Activated CD4-positive, alpha-beta T cell treated with anti-CD3 and anti-CD28 coated beads, Interleukin-2, amount 50 U/mL, for 16 hours (primary cell): ENCODE measurements around the gene ADGRD1.
"Not testable (repeated sequence)": the region's sequence is repeated elsewhere in the genome, so short reads cannot be mapped to it uniquely, and the experiment has no call there.

ENCODE experiments used
- DNase-seq: peaks from one replicate; pipeline ENCODE4 v3.0.0-alpha.2; 2020

The ADGRD1 gene

DNA sequence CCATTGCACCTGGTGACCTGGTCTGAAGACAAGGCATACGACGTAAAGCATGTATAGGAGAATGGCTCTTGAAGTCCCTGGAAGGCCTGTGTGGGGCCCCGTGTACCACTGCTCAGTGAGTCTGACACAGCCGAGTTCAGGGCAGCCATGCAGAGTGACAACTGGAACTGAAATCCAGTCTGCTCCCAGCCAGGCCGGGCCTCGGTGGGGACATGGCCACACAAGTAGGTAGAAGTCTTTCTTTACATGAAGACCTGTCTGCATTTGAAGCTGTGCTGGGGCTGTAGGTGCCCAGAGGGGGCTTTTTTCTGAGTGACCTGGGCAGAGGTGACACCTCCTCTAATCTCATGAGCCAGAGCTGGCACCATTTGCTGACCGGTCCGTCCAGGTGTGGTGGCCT is 35.7 kb downstream of the ADGRD1 start:
- DNase-seq = no peak

- no peak for DNase-seq
Measured at GRCh38 chr12:130990034-130990433, 36.3 kb downstream of the ADGRD1 start.

GRCh38 chr12:130992448-130992847 is 38.7 kb downstream of the ADGRD1 start:
- no peak for DNase-seq

DNA sequence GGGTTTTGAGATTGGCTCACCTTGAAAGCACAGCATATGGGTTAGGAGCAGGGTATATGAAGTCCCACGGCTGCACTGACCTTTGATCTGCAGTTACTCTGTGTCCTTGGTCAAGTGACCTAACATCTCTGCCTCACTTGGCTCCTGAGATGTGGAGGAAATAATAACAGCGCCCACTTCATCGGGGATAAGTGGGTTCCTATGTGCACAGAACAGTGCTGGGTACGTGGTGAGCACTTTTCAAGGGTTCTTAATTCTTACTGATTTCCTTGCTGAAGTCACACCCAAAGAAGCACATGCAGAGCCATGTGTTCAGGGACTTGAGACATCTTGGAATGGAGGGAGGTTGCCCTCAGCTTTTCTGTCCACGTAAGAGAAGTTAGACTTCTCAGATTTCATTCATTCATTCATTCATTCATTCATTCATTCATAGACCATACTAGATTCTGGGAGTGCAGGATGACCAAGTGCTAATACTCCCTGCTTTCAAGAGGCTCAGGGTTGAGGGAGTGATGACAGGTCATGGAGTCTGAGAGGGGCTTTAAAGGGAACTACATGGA is 39.4 kb downstream of the ADGRD1 start:
- DNase-seq = no peak

GRCh38 chr12:130993759-130994670 is 40.3 kb downstream of the ADGRD1 start:
- DNase-seq = no peak

DNA sequence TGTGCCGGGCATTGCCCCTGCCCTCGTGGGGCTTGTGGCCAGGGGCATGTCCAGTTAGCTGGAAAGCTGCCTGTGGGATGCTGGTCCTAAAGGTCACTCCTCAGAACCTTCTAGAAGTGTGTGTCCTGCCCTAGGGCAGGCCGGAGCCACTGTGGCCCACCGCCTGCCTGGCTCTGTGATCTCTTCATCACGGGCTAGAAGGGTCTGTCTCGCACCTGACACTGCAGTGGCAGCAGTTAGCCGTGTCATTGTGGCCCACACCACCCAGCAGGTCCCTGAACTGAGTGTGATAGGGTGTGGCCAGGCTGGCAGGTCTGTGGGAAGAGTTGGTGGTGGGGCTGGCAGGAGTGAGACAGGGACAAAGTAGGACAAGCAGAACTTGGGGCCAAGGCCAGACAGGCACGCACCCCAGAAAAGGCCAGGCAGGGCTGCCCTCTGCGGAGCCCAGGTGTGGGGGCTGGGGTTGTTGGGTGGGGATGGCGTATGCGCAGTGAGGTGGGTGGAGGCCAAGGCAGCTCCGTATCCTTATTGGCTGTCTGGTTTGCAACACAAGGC is 41.2 kb downstream of the ADGRD1 start:
- no peak for DNase-seq

- DNase-seq = not testable (repeated sequence)
Measured at GRCh38 chr12:130995386-130995969, 41.8 kb downstream of the ADGRD1 start.

DNA sequence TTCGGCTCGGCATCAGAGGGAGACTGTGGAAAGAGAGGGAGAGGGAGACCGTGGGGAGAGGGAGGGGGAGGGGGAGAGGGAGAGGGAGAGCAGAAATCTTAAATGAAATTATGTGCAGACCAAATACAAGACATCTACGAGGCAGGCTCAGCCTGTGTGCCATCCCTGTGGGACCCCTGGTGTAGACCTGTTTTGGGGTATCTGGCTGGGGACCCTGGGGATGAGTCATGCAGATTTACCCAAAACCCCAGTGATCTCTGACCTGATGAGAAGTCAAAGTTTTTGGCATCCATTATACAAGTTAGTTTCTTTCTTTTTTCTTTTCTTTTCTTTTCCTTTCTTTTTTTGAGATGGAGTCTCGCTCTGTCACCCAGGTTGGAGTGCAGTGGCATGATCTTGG is 44.4 kb downstream of the ADGRD1 start:
- no peak for DNase-seq

GRCh38 chr12:131000000-131000486 is 46.3 kb downstream of the ADGRD1 start:
- DNase-seq = no peak

DNA sequence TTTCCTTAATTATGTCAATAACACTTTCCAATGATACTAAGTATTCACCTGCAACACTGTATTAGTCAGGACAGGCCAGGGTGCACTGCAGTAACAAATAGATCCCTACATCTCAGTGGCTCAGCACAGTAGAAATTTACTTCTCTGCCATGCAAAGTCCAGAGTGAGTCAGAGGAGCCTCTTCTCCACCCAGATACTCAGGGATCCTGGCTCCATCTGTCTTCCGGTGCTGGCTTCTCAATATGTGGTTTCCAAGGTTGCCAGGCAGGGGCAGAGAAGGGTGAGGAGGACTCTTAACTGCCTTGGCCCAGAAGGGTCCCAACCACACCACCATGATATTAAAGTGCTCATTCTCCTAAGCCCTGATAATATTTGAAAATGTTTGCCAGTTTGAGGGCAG is 47.8 kb downstream of the ADGRD1 start:
- DNase-seq = no peak

DNA sequence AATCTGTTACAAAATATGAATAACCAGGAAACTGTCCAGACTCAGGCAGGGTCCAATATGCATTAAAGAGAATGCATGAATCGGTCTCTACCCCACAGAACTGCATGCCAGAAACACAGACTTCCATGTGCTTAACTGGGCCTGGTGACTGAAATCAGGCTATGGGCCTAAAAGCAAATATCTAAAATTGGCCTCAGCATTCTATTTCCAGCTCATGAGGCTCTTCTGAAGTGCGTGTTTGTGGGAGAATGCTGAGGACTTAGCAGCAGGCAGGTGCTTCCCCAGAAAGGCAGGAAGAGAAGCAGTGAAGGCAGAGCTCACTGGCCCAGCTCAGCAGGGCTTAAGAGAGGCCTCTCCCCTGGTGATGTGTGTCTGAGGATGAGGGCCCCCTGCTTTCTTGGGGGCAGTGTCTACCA is 48.5 kb downstream of the ADGRD1 start:
- no peak for DNase-seq

- no peak for DNase-seq
Measured at GRCh38 chr12:131003036-131003715, 49.5 kb downstream of the ADGRD1 start.

DNA sequence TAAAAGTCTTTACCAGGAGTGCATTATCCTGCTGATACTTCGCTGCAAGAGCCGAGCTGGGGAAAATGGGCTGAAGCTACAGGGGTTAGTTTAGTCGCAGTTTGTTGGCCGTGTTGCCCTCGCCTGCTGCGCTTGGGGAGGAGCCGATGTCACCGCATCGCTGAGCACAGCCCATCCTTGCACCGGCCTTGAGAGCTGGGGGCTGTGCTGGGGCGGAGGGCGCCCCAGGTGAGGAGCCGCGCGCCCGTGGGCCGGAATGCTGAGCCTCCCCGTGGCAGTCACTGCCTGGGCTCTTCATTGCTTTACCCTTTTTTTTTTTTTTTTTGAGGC is 50.0 kb downstream of the ADGRD1 start:
- DNase-seq = no peak

DNA sequence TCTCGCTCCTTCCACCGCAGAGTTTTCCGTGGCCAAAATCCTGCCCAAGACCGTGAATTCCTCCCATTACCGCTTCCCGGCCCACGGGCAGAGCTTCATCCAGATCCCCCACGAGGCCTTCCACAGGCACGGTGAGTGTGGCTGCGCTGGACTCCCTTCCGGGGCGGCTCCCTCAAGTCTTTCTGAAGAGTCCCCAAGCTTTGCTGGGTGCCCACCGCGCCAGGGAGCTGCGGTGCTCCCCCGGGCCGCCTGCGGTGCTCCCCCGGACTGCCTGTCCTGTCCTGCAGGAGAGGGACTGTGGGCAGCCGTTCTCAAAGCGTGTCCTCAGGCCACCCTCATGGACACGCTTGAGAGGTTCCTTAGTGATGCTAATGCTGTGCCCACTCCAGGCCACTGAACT is 50.5 kb downstream of the ADGRD1 start:
- DNase-seq = no peak

DNA sequence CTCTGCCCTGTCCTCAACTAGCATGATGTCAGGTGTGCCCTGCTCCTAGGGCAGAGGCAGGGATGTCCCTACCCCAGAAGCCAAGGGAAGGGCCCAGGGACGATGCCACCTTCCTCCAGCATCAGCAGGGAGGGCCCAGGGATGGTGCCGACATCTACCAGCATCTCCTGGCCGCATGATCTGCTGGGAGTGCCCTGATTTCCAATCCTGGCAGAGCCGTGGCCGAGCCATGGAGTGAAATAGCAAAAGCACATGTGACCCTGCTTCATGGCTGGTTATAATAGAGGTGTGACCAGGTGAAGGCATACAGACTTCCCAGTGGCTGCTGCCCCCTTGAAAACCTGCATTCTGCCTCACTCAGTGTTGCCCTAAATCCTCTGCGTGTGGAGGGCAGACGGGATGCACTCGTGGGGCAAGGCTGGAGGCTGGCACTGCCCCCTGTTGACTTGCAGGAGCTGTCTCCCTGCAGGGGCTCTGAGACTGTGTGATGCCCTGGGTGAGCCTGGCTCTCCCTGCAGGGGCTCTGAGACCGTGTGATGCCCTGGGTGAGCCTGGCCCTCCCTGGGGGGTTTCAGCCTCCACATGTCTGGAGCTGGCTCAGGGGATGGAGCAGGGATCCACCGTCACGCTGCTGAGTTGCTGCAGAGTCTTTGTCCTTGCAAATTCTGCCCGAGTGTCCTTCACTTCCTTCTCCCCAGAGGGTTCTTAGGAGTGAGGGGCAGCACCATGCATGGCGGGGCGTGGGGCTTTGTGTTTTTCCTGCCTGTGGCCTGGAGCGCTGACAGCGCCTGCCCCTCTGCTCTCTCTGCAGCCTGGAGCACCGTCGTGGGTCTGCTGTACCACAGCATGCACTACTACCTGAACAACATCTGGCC is 51.7 kb downstream of the ADGRD1 start:
- no peak for DNase-seq

- no peak for DNase-seq
Measured at GRCh38 chr12:131006036-131006735, 52.5 kb downstream of the ADGRD1 start.

GRCh38 chr12:131007031-131007739 is 53.5 kb downstream of the ADGRD1 start:
- DNase-seq = no peak

DNA sequence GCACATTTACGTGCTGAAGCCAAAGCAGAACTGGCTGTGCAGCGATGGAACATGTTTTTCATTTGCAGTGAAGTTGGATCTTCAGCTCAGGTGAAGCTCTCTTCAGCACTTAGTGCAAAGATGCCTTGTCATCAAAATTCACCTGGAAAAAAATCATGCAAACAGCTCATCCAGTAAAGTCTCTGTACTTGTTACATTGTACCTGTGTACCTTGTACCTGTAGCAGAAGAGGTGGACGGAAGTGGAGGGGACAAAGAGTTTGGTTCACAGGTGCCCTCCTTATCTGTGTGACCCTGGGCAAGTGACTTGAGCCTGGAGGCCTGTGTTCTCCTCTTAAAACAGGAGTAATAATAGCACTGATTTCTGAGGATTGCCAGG is 54.0 kb downstream of the ADGRD1 start:
- no peak for DNase-seq

DNA sequence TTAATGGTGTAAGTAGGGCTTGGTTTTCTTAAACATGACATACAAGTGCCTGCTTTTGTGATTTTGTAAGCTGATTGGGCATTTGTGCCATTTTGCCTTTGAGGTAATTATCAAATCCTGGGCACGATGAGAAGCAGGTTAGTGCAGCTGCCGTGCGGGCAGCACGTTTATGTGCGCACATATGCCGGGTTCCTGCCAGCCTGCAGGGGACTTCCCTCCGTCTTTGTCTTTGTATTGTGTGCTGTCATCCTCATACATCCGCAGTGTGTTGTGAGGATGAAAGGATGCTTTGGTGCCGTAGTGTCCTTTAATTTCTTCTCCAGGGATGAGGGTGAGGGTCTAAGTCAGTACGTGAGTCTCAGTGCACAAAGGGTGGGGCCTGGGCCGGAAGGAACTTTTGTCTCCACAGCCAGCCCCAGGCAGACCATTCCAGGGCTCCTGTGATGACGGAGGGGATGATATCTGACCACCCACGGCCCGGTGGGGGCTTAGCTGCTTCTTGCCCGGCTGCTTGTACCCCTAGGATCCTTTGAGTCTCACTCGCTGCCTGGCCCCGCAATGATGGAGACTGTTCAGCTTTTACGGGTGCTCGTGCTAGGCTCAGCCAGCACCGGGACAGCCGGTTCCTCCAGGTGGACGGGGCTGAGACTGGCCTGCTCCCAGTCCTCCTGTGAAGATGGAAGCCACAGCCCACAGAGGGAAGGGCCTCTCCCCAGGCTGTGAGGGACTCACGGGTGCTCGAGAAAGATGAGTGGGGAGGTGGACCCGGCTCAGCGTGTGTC is 54.6 kb downstream of the ADGRD1 start:
- DNase-seq = no peak

DNA sequence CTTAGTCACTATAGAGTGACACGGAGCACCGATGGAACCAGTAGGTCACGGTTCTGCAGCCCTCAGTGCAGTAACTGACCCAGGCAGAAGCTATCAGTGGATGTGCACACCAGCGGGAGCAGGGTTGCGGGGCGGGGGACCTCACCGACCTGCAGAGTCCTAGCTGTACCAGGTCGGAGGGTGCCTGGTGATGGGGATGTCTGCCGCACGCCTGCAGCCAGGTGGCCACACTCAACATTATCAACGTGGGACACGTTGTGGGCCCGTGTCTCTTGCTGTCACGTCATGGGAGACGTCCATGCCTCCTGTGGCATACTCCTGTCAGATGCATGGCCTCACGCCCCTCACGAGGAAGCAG is 55.2 kb downstream of the ADGRD1 start:
- no peak for DNase-seq
